Fibroblast of mammary gland (primary cell): ENCODE results near the gene KIF26B.

ENCODE experiments used
- DNase-seq: peaks from one replicate; pipeline ENCODE4 v3.0.0-alpha.2; 2010; ENCODE audit warnings: low read depth
- H3K4me3 ChIP-seq: 2 replicates; pipeline ENCODE4 v1.5.1; 2011; ENCODE audit warnings: low read depth, mild to moderate bottlenecking, low read length, moderate library complexity; ENCODE audit not compliant: control insufficient read depth
- TF ChIP-seq, protein P1 (sequence below): conservative IDR thresholded peaks from 2 replicates; pipeline ENCODE4 v1.5.1; 2011; ENCODE audit warnings: low read depth, low read length, inconsistent platforms; ENCODE audit not compliant: control insufficient read depth, insufficient read depth

The KIF26B gene

DNA sequence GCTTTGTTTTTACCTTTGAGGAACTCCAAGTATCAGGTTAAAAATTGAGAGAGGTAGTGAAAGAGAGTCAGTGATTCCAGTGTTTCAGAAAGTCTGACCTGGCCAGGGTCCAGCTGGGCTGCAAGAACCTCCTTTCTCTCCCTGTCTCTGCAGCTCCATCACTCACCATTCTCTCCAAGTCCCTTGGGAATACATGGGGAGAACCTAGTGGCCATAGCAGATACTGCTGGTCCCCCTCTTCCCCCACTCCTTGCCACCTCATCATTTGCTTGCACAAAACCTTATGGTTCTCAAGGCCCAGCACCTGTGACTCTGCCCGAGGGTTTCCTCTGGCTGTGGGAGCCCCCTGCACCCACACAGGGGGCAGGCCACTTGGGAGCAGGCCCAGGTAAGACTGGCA lies 279.5 kb downstream of the KIF26B start:
- DNase-seq: peak; percentile 4
- TF ChIP-seq, protein P1, sequence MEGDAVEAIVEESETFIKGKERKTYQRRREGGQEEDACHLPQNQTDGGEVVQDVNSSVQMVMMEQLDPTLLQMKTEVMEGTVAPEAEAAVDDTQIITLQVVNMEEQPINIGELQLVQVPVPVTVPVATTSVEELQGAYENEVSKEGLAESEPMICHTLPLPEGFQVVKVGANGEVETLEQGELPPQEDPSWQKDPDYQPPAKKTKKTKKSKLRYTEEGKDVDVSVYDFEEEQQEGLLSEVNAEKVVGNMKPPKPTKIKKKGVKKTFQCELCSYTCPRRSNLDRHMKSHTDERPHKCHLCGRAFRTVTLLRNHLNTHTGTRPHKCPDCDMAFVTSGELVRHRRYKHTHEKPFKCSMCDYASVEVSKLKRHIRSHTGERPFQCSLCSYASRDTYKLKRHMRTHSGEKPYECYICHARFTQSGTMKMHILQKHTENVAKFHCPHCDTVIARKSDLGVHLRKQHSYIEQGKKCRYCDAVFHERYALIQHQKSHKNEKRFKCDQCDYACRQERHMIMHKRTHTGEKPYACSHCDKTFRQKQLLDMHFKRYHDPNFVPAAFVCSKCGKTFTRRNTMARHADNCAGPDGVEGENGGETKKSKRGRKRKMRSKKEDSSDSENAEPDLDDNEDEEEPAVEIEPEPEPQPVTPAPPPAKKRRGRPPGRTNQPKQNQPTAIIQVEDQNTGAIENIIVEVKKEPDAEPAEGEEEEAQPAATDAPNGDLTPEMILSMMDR: no peak
- H3K4me3 ChIP-seq: no peak overlapping the region

DNA sequence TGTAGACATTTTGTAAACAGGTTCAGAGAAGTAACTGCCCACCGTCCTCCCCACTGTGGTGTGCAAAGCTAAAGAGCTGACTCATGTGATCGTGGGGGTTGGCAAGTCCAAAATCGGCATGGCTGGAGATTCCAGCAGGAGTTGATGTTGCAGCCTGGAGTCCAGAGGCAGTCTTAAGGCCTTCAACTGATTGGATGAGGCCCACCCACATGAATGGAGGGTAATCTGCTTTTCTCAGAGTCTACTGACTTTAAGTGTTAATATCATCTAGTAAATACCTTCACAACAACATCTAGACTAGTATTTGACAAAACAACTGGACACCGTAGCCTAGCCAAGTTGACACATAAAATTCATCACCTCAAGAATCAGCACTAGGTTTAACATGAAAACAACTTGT lies 281.6 kb downstream of the KIF26B start:
- TF ChIP-seq, protein P1: no peak
- H3K4me3 ChIP-seq: no peak overlapping the region
- DNase-seq: no peak

DNA sequence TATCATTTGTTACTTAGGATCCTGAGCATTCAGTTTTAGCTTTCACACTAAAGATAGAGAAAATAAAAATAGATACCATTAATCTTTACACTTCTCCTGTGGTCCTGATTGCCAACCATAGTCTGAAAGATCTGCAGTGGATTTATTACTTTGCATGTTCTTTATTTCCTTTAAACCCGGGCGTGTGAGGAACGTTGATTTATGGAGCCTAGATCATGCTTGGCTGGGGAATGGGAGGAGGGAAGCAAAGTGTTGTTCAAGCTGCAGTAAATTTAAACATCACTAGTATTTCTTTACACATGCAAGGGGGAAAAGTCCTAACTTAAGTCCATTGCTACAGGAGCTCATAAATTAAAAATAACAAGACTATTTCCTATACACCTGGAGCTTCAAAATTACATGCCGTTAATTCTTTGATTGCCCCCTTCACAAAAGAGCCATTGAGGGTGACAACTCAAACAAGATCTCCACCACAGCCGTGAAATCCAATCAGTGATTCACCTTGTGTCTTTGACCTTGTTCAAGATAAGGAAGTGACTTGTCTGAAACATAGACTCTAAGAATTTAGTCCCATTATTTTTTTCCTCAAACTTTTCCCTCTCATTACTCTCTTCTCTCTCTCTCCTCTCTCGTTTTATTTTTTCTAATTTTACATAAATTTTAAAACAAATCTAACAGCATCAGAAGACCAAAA lies 282.7 kb downstream of the KIF26B start:
- TF ChIP-seq, protein P1: no peak
- H3K4me3 ChIP-seq: no peak overlapping the region
- no peak for DNase-seq

DNA sequence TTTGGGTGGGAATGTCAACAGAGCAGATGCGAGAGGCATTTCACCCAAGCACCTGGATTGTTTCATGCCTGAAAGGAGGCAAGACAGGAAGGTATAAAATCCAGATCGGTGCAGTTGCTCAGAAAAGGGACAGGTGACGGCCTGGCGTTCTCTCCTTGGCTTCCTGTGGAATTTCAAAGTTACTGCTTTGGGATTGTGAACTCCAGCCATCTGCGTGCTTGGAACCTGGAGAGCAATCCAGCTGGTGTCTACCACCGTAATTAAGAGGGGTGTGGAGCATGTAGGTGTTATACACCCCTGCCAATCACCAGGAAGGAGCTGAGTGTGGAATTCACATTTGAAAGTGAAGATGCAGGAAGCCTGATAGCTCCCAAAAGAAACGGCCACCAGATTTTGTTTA lies 286.1 kb downstream of the KIF26B start:
- H3K4me3 ChIP-seq: no peak overlapping the region
- no peak for DNase-seq
- TF ChIP-seq, protein P1: no peak

DNA sequence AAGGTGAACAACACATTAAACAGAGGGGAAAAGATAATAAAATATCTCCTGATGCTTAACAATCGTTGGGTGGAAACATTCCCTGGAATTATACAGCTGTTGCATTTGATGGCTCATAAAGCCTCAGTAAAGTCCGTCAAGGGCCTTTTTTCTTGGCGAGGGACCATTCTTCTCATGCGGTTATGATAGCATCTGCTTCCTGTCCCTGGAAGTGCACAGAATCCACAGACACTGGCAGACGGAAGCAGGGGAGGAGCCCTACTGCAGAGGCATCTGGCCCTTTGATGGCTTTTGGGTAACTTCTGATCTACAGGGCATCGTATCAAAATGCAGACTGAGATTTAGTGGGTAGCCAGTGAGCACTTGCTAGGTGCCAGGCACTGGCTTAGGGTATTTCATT lies 286.9 kb downstream of the KIF26B start:
- DNase-seq: peak; percentile 44
- TF ChIP-seq, protein P1: no peak

DNA sequence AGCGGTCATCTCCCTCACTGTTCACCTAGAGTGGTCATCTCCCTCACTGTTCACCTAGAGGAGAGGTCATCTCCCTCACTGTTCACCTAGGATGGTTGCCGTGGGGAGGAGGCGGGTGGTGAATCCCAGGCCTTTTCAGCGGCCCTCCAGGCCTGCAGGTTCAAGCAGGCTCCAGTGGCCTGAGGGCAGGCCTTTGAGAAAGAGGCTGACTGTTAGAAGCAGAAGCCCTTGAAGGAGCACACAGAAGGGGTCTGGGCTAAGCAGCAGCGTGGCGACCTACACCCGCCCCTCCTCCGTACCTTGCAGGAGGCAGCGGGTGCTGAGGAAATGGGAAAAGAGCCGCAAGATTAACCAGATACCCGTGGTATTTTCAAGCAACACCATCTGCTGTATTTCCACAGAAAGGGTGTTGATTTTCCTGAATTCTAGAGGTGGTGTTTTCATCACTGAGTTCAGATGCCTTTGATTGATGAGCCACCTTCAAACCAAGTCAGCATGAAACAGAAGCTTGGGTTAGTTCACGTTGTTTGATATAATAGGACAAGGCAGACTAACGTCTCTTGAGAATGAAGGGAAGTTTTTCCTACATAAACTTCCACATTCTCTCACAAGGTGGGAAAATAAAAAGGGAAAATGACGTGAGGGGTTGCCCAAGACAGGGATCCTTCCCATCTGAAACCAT lies 289.5 kb downstream of the KIF26B start:
- no peak for DNase-seq
- no peak overlapping the region for H3K4me3 ChIP-seq
- TF ChIP-seq, protein P1: no peak

More for the DNA sequence above, 286.9 kb downstream of the KIF26B start:
- no peak overlapping the region for H3K4me3 ChIP-seq
